Daoy (cell line): ENCODE results near the gene LY6G5B. TPM values are rescaled to one million over a fixed set of nuclear protein-coding genes. Genes with fewer than 3 reads are reported as not detected.

Experiments used
- DNase-seq: peaks from one replicate; pipeline ENCODE4 v3.0.0-alpha.2; 2015; ENCODE audit warnings: low read depth
- total RNA-seq: library from RNA; depleted of rRNA; stranded (reverse); fragments of >200 nt; shearing (Covaris generic); gene quantifications from 2 replicates; pipeline ENCODE4 v1.2.3, GENCODE V29; 2014; rRNA removed

Gene LY6G5B
- total RNA-seq, 1 experiment from 2014 or later = 0.91 TPM

DNA sequence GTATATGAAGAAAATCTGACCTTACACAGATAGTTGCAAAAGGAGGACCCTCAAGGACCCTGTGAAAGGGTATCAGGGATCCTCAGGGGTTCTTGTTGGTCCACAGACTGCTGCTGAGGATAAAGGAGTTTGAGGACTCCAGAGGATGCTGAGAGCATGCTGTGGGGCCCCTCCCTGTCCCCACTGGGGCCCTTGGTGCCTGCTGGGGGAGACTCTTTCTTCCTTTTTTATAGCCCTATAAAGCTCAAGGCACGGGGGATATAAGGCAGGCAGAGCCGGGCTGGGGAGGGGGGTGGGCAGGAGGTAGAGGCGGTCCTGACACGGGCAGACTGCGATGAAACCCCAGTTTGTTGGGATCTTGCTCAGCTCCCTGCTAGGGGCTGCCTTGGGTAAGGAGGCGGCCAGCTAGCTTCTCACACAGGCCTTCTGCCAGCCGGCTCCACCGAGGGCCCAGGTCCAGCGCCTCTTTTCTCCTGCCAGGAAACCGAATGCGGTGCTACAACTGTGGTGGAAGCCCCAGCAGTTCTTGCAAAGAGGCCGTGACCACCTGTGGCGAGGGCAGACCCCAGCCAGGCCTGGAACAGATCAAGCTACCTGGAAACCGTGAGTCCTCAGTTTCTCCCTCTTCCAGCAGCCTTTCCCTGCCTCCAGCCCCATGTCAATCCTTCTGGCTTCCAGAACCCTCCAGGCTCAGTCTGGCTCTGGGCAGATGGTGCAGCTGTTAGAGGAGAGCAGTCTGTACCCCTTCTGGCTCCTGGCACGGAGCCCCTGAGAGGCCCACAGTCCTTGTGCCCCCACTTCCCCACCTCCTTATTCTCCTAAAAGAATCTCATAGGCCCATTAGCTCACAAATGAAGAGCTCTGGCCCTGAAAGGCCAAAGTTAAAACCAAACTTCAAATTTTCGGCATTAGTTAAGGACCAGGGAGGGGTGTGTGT is 45.5 kb downstream of the LY6G5B start, which contains the start of gene LY6G6D:
LY6G6D (plus strand) TSS at position 327 of the 937 bp plus-strand sequence; CDS start at position 335, 8 bp downstream.
- DNase-seq = no peak

GRCh38 chr6:31717499-31718222 is 47.9 kb downstream of the LY6G5B start:
- no peak for DNase-seq

DNA sequence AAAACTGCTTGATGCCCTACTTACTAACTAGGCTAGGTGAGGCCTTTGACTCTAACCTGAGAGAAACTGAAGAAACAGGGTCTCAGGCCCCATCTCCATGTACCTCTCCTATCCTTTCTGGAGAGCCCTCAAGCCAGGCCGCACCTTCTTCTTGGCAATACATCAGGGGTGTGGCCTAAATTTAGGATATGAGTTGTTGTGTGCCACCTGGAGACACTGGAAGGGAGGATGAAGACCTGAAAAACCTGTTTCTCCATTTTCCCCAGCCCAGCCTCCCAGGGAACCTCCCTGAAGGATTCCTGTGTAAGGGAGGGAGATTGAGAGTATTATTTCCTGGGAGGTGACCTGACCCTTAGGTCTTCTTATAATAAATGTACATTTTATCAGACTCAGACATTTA is 48.5 kb downstream of the LY6G5B start:
- no peak for DNase-seq

DNA sequence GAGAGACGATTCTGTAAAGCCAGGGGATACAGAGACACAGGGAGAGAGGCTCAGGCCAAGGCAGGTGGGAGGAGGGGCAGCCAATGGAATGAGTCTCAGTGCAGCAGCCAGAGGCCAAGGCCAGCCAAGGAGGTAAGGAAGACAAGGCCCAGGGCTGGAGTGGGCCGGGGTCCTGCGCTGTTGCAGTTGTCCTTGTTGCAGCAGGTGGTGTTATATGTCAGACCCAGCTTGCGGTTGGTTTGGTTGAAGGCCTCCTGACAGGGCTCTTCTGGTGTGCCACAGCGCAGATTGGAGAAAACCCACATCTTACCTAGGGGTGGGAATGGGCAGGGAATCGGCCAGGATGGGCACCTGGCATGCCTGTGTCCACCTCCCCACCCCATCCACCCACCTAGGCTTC is 49.2 kb downstream of the LY6G5B start:
- DNase-seq = no peak

- no peak for DNase-seq
Measured at GRCh38 chr6:31720196-31720770, 50.5 kb downstream of the LY6G5B start.

GRCh38 chr6:31721351-31722020 is 51.7 kb downstream of the LY6G5B start, which contains the start of gene LY6G6C:
Gene LY6G6C, minus strand, starts transcription at chr6:31721746. Its CDS starts 67 bp downstream, at chr6:31721679.
- DNase-seq = no peak

- no peak for DNase-seq
Measured at GRCh38 chr6:31722173-31722572, 52.4 kb downstream of the LY6G5B start.

Other genes starting within 250 kb of the LY6G5B start
- 24.9 and 27.3 TPM in 2 replicates for gene MICB, start 171.8 kb upstream of the LY6G5B start, total RNA-seq
- gene MCCD1, start 141.0 kb upstream of the LY6G5B start, total RNA-seq = not detected in 2 replicates
- gene DDX39B, start 128.0 kb upstream of the LY6G5B start, total RNA-seq = 678 and 762 TPM in 2 replicates
- gene ATP6V1G2, start 123.4 kb upstream of the LY6G5B start, total RNA-seq = 1.5 TPM in 1 of 2 replicates, not detected in the other
- gene NFKBIL1, start 122.4 kb upstream of the LY6G5B start, total RNA-seq = 16.2 and 21.5 TPM in 2 replicates
- 0.11 TPM in 1 of 2 replicates, not detected in the other for gene LTA, start 97.7 kb upstream of the LY6G5B start, total RNA-seq
- gene TNF, start 94.4 kb upstream of the LY6G5B start, total RNA-seq = 1.4 and 4.0 TPM in 2 replicates
- gene LTB, start 87.6 kb upstream of the LY6G5B start, total RNA-seq = 2.1 TPM in 1 of 2 replicates, not detected in the other
- gene LST1, start 83.7 kb upstream of the LY6G5B start, total RNA-seq = 0.09 and 3.5 TPM in 2 replicates
- gene NCR3, start 77.0 kb upstream of the LY6G5B start, total RNA-seq = not detected in 2 replicates
- gene AIF1, start 54.7 kb upstream of the LY6G5B start, total RNA-seq = not detected in 2 replicates
- 50.1 and 51.9 TPM in 2 replicates for gene PRRC2A, start 49.3 kb upstream of the LY6G5B start, total RNA-seq
- gene BAG6, start 17.3 kb upstream of the LY6G5B start, total RNA-seq = 256 and 287 TPM in 2 replicates
- gene APOM, start 14.1 kb upstream of the LY6G5B start, total RNA-seq = 0.18 and 1.4 TPM in 2 replicates
- gene C6orf47, start 9.2 kb upstream of the LY6G5B start, total RNA-seq = 15.9 and 18.0 TPM in 2 replicates
- gene GPANK1, start 5.0 kb upstream of the LY6G5B start, total RNA-seq = 32.9 and 40.2 TPM in 2 replicates
- 328 and 376 TPM in 2 replicates for gene CSNK2B, start 3.9 kb upstream of the LY6G5B start, total RNA-seq
- 1.8 TPM in 1 of 2 replicates, not detected in the other for gene LY6G5C, start 11.1 kb downstream of the LY6G5B start, total RNA-seq
- gene ABHD16A, start 33.3 kb downstream of the LY6G5B start, total RNA-seq = 55.2 and 64.4 TPM in 2 replicates
- gene LY6G6F, start 36.9 kb downstream of the LY6G5B start, total RNA-seq = not detected in 2 replicates
- gene LY6G6D, start 45.4 kb downstream of the LY6G5B start, total RNA-seq = not detected in 2 replicates
- gene LY6G6C, start 51.8 kb downstream of the LY6G5B start, total RNA-seq = not detected in 2 replicates
- not detected in 2 replicates for gene MPIG6B, start 53.4 kb downstream of the LY6G5B start, total RNA-seq
- gene DDAH2, start 59.3 kb downstream of the LY6G5B start, total RNA-seq = 46.1 and 55.6 TPM in 2 replicates
- 1,198 and 1,241 TPM in 2 replicates for gene CLIC1, start 66.6 kb downstream of the LY6G5B start, total RNA-seq
- 19.9 and 20.9 TPM in 2 replicates for gene MSH5, start 70.0 kb downstream of the LY6G5B start, total RNA-seq
- 0.27 and 1.6 TPM in 2 replicates for gene SAPCD1, start 92.7 kb downstream of the LY6G5B start, total RNA-seq
- 0.34 TPM in 1 of 2 replicates, not detected in the other for gene VWA7, start 107.4 kb downstream of the LY6G5B start, total RNA-seq
- 77.3 and 80.3 TPM in 2 replicates for gene VARS1, start 125.8 kb downstream of the LY6G5B start, total RNA-seq
- gene LSM2, start 137.0 kb downstream of the LY6G5B start, total RNA-seq = 91.8 and 146 TPM in 2 replicates
- 0.12 and 0.80 TPM in 2 replicates for gene HSPA1L, start 145.3 kb downstream of the LY6G5B start, total RNA-seq
- gene HSPA1A, start 145.6 kb downstream of the LY6G5B start, total RNA-seq = 148 and 171 TPM in 2 replicates
- gene HSPA1B, start 157.8 kb downstream of the LY6G5B start, total RNA-seq = 194 and 206 TPM in 2 replicates
- gene NEU1, start 192.8 kb downstream of the LY6G5B start, total RNA-seq = 46.6 and 51.0 TPM in 2 replicates
- gene SLC44A4, start 209.0 kb downstream of the LY6G5B start, total RNA-seq = not detected in 2 replicates
- 72.8 and 80.6 TPM in 2 replicates for gene EHMT2, start 227.7 kb downstream of the LY6G5B start, total RNA-seq
- gene ZBTB12, start 232.1 kb downstream of the LY6G5B start, total RNA-seq = 7.5 and 9.8 TPM in 2 replicates